Adrenal gland (tissue), 12 donors: ENCODE measurements around the gene RHNO1. TPM values are rescaled to one million over a fixed set of nuclear protein-coding genes. Genes with fewer than 3 reads are reported as not detected.

Experiments
- DNase-seq, 7 donors: peaks; one replicate each; pipeline ENCODE4 v3.0.0-alpha.2; 2019 to 2020
- H3K27ac ChIP-seq, 5 donors: fragments of 200-600 bp; sonication (generic) in 4 of 5; 1 replicate in 3 of 5; 2 replicates in 2 of 5; pipeline versions ENCODE4 v1.5.1 to v1.8.0; 2016 to 2020; ENCODE audit warnings: mild to moderate bottlenecking in 1 of 5
- H3K27me3 ChIP-seq: fragments of 200-600 bp; 2 replicates; pipeline ENCODE4 v1.8.0; 2021
- H3K36me3 ChIP-seq, 2 donors: fragments of 200-600 bp; replicated peaks in 1 of 2; 1 replicate in 1 of 2; 2 replicates in 1 of 2; pipeline versions ENCODE4 v1.5.1 to v1.8.0; 2018 to 2022
- H3K4me1 ChIP-seq, 2 donors: fragments of 200-600 bp; replicated peaks in 1 of 2; 1 replicate in 1 of 2; 2 replicates in 1 of 2; pipeline versions ENCODE4 v1.5.1 to v1.8.0; 2018 to 2021
- H3K4me3 ChIP-seq, 4 donors: fragments of 200-600 bp; sonication (generic) in 3 of 4; one replicate each; pipeline ENCODE4 v1.5.1; 2016 to 2018
- H3K9me3 ChIP-seq, 3 donors: fragments of 200-600 bp; sonication (generic) in 1 of 3; replicated peaks in 1 of 3; 1 replicate in 2 of 3; 2 replicates in 1 of 3; pipeline versions ENCODE4 v1.5.1 to v1.8.0; 2016 to 2021
- POLR2A ChIP-seq, 2 donors: fragments of 450-650 bp; IDR thresholded peaks; one replicate each; pipeline ENCODE4 v1.6.1; 2017; ENCODE audit warnings: antibody characterized with exemption in 2 of 2, mild to moderate bottlenecking in 2 of 2, moderate library complexity in 1 of 2
- WGBS, 4 donors: extraction: QIAGEN DNeasy Blood & Tissue Kit in 2 of 4; methylation state at CpG; one replicate each; pipeline versions ENCODE4 v1.1.5 to v1.1.7; 2013 to 2017; 5-methylcytosine and 5-hydroxymethylcytosine counted together
- intact Hi-C, 2 donors: fragments of 100-400 bp; cut with DNase I; formaldehyde crosslinking; loops; one replicate each; pipeline versions ENCODE4 v1.14.1 to v1.15.0; 2022 to 2023
- polyA plus RNA-seq, 3 donors: library from polyadenylated mRNA; stranded (reverse); fragments of 200-250 nt in 2 of 3; fragments of 350-450 nt in 1 of 3; fragmentation: Illumina TruSeq in 1 of 3; extraction: RNeasy Lipid Tissue Mini Kit (QIAGEN cat#74804) in 1 of 3; gene quantifications; one replicate each; pipeline ENCODE4 v1.2.3, GENCODE V29; 2013 to 2014
- total RNA-seq, 9 donors: library from RNA; depleted of rRNA in 4 of 9; stranded (reverse); fragments of >200 nt in 4 of 9; fragments of 120-200 nt in 1 of 9; fragmentation: NEBNext Ultra II Directional in 1 of 9; extraction: Animal tissue kit (Norgen Biotek cat#: 25700) in 1 of 9; gene quantifications; one replicate each; pipeline versions ENCODE4 v1.1.0 to v1.2.4, GENCODE V29; 2013 to 2023
- TF ChIP-seq, protein P1 (sequence below), 6 experiments: fragments of 450-650 bp in 4 of 6; fragments of 200-600 bp in 2 of 6; sonication (generic) in 1 of 6; IDR thresholded peaks; 1 replicate in 5 of 6; 2 replicates in 1 of 6; pipeline versions ENCODE4 v1.5.1 to v1.8.0; 2016 to 2021; ENCODE audit warnings: antibody characterized with exemption in 6 of 6, mild to moderate bottlenecking in 2 of 6, moderate library complexity in 1 of 6
- donor health status: healthy with polysubstance abuse.
- donor health status: Bipolar disorder and iron deficiency.
- donor health status: DM: yes; HTN: yes; CAD: no.
- donor health status: DM: no; HTN: no; CAD: no.
- donor health status: DM: no; HTN: no; CAD: no.
- donor health status: DM: yes; HTN: yes; CAD: no.

RHNO1 gene
- total and polyA plus RNA-seq, 12 donors = 5.0 to 30.7 (median 14.8) TPM

DNA sequence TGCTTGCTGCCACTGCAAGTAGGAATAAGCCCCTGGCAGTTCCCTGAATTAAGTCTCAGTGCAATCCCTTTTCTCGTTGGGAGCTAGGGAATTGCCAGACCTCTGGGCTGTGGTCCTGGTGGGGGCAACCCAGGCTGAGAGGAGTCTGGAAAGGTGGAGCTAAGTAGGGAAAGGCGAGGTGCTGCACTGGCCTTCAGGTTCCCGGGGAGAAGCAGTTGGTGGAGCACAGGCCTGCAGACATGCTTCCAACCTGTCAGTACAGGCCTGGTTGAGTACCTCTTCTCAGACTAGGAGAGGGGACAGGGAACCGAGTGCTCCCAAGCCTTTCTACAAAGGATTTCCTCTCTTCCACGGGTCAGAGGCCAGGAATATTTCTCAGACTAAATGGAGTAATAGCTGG, 43.7 kb upstream of the RHNO1 start:
- 55 to 64% (median 60%) methylated on average over 5 of the region's 5 CpGs for WGBS, 4 donors
- H3K4me1 ChIP-seq = peaks cover 7 to 11% of the 10 kb centered on the region in 2 donors
- no peaks in the 10 kb centered on the region for H3K27me3 ChIP-seq
- H3K36me3 ChIP-seq = peaks cover 0 to 15% of the 10 kb centered on the region in 2 donors
- DNase-seq = no peak
- peak overlapping the region in 2 of 5 donors; percentile 17 to 57 for H3K27ac ChIP-seq
- no peak overlapping the region for H3K4me3 ChIP-seq
- TF ChIP-seq POLR2A (IDR thresholded peaks at IDR 0.05) = no peak
- TF ChIP-seq, protein P1, sequence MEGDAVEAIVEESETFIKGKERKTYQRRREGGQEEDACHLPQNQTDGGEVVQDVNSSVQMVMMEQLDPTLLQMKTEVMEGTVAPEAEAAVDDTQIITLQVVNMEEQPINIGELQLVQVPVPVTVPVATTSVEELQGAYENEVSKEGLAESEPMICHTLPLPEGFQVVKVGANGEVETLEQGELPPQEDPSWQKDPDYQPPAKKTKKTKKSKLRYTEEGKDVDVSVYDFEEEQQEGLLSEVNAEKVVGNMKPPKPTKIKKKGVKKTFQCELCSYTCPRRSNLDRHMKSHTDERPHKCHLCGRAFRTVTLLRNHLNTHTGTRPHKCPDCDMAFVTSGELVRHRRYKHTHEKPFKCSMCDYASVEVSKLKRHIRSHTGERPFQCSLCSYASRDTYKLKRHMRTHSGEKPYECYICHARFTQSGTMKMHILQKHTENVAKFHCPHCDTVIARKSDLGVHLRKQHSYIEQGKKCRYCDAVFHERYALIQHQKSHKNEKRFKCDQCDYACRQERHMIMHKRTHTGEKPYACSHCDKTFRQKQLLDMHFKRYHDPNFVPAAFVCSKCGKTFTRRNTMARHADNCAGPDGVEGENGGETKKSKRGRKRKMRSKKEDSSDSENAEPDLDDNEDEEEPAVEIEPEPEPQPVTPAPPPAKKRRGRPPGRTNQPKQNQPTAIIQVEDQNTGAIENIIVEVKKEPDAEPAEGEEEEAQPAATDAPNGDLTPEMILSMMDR (IDR thresholded peaks at IDR 0.05) = no peak
- intact Hi-C loops = no loop called here
- H3K9me3 ChIP-seq = no peaks in the 10 kb centered on the region

DNA sequence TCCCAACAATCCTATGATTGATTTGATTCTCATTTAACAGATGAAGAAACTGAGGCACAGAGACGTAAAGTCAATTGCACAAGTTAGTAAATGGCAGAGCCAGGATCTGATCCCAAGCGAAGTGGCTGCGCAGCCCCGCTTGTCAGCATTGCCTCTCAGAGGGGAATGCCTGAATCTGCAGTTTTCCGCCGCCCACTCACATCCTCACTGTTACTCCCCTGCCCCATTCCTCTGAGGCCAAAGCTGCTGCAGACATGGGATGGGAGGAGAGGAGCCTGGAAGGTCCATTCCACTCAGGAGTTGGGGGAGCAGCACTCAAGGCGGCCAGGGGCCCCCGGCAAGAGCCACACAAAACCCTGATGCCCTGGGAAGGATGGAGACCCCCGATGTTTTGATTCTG, 43.2 kb upstream of the RHNO1 start:
- peak overlapping the region in 2 of 5 donors; percentile 38 to 57 for H3K27ac ChIP-seq
- intact Hi-C loops = no loop called here
- H3K4me1 ChIP-seq = peaks cover 7 to 11% of the 10 kb centered on the region in 2 donors
- H3K9me3 ChIP-seq = no peaks in the 10 kb centered on the region
- H3K36me3 ChIP-seq = peaks cover 0 to 10% of the 10 kb centered on the region in 2 donors
- 69 to 91% (median 78%) methylated on average over 8 to 9 of the region's 9 CpGs for WGBS, 4 donors
- H3K27me3 ChIP-seq = no peaks in the 10 kb centered on the region
- peak in 1 of 7 donors; percentile 25 for DNase-seq
- TF ChIP-seq, protein P1 (IDR thresholded peaks at IDR 0.05) = no peak
- no peak for TF ChIP-seq POLR2A (IDR thresholded peaks at IDR 0.05)
- peak overlapping the region in 1 of 4 donors; percentile 25 for H3K4me3 ChIP-seq

DNA sequence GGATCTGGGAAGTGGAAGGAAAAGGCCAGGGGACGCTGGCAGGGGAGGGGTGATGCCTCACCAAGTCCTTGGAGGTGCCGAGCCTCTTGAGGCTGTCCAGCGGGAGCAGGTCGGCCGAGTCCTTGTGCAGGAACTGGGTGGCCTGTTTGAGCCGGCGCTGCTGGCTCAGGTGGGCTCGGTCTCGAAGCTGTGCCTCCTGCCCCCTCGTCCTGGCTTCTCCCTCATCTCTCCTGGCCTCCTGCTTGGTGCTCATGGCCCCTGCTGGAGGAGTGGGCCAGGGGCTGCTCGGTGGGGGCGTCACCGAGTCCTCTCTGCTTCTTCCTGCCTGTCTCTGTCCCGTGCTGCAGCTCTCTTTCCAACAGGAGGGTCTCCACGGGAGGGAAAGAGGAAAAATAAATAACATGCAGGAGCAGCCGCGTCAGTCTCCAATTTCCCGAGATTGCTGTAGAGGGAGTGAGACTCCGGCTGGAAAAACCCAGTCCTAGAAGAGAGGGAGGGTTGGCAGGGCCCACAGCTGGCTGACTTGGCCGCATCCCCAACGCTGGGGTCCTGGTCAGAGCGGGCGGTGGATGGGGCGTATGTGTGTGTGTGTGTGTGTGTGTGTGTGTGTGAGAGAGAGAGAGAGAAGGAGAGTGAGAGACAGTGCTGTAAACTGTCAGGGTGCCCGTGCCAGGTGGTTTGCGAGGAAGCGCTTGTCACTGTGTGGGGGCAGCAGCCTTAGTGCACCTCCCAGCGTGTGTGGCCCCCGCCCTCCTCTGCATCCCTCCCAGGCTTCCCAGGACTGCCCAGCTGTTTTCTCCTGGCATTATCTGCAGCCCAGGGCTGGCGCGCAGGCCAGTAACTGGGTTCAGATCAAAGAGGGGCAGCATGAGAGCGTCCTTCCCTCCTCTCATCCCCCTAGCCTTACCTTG, 42.2 kb upstream of the RHNO1 start, which contains the start of gene NRIP2:
TSS of gene NRIP2 (minus strand) at position 455 of the 911 bp plus-strand sequence. CDS start at position 403, 52 bp downstream.
- peak within 1 kb of the TSS in 2 of 5 donors; percentile 38 to 57 for H3K27ac ChIP-seq
- peaks cover 0 to 8% of the 10 kb centered on the region in 2 donors for H3K36me3 ChIP-seq
- DNase-seq = peak; percentile 27 to 70 (median 47)
- peaks cover 7 to 11% of the 10 kb centered on the region in 2 donors for H3K4me1 ChIP-seq
- H3K4me3 ChIP-seq = peak within 1 kb of the TSS in 1 of 4 donors; percentile 25
- no peaks in the 10 kb centered on the region for H3K27me3 ChIP-seq
- TF ChIP-seq POLR2A (IDR thresholded peaks at IDR 0.05) = no peak
- TF ChIP-seq, protein P1 (IDR thresholded peaks at IDR 0.05) = peak in 1 of 6 experiments; percentile 14
- WGBS, 4 donors = 6 to 20% (median 12%) methylated on average over 26 to 32 of the region's 32 CpGs
- no peaks in the 10 kb centered on the region for H3K9me3 ChIP-seq
- intact Hi-C loops = no loop called here

DNA sequence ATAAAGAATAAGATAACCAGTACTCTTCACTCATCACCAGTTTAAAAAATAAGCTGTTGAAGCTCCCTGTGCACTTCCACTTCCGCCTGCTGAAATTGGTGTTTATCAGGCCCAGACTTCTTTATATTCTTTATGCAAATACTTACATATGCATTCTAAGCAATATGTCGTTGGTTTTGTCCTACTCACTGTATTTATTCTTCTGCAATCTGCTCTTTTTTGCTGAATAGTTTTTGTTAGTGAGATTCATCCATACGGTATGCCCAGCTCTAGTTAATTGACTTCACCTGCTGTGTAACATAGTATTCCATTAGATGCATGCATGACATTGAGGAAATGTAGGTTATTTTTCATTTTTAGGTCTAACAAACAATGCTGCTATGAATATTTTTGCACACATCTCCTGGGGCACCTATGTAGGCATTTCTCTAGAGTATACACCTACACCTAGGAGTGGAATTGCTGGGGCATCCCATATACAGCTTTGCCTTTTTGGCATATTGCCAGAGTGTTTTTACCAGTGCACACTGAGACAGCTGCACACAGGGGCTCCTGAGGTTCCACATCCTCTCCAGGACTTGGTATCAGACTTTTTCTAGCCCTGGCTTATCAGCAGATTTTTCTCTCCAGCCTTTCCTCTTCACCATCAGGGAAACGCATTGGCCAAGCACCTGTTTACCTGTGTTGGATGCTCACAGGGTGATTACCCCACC, 41.2 kb upstream of the RHNO1 start:
- Histone ChIP-seq H3K27ac (no peak overlapping the region), H3K4me1 (peaks cover 7 to 11% of the 10 kb centered on the region in 2 donors), H3K9me3 (no peaks in the 10 kb centered on the region), H3K27me3 (no peaks in the 10 kb centered on the region), H3K4me3 (no peak overlapping the region), H3K36me3 (no peaks in the 10 kb centered on the region)
- intact Hi-C loops = no loop called here
- DNase-seq = no peak
- TF ChIP-seq, protein P1 (IDR thresholded peaks at IDR 0.05) = no peak
- TF ChIP-seq POLR2A (IDR thresholded peaks at IDR 0.05) = no peak
- 70 to 77% (median 76%) methylated on average over 4 of the region's 4 CpGs for WGBS, 4 donors
